ENCODE measurements around the gene AFF3.

DNA sequence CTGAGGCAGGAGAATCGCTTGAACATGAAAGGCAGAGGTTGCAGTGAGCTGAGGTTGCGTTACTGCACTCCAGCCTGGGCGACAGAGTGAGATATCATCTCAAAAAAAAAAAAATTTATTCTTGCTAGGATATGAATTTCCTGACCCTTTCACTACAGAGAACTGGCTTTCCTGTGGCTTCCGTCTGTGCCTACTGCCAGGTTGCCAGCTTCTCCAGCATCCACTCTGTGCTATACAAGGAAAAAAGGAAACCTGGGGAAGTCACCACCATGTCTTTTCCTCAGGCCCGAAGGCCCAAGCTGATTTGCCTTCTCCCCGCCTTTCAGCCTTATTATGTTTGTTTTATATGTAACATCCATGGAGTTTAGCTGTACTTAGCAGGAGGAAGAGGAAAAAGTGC lies 530.6 kb downstream of the AFF3 start:
- TF ChIP-seq, protein P1, sequence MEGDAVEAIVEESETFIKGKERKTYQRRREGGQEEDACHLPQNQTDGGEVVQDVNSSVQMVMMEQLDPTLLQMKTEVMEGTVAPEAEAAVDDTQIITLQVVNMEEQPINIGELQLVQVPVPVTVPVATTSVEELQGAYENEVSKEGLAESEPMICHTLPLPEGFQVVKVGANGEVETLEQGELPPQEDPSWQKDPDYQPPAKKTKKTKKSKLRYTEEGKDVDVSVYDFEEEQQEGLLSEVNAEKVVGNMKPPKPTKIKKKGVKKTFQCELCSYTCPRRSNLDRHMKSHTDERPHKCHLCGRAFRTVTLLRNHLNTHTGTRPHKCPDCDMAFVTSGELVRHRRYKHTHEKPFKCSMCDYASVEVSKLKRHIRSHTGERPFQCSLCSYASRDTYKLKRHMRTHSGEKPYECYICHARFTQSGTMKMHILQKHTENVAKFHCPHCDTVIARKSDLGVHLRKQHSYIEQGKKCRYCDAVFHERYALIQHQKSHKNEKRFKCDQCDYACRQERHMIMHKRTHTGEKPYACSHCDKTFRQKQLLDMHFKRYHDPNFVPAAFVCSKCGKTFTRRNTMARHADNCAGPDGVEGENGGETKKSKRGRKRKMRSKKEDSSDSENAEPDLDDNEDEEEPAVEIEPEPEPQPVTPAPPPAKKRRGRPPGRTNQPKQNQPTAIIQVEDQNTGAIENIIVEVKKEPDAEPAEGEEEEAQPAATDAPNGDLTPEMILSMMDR (IDR thresholded peaks at IDR 0.05): no peak
- TF ChIP-seq POLR2A (IDR thresholded peaks at IDR 0.05): no peak

Data from lower leg skin (tissue), 3 donors.